ENCODE results near the gene FKBP2.

The FKBP2 gene

GRCh38 chr11:64224891-64225607, 15.8 kb upstream of the FKBP2 start:
- no peak for TF ChIP-seq ZNF274 (IDR thresholded peaks at IDR 0.05; ENCODE audit: low read depth, low read length)

GRCh38 chr11:64225608-64226506, 15.0 kb upstream of the FKBP2 start, which contains the start of the genes NUDT22 and TRPT1:
Gene NUDT22 (plus strand): TSS chr11:64226274. CDS start chr11:64226653, 379 bp downstream.
Gene TRPT1 (minus strand): TSS chr11:64226186. CDS start chr11:64225860, 326 bp downstream.
- peak within 1 kb of the TSS; percentile 93 for H3K4me3 ChIP-seq (ENCODE audit: low read length)
- TF ChIP-seq ZNF274 (IDR thresholded peaks at IDR 0.05; ENCODE audit: low read depth, low read length) = no peak

More at GRCh38 chr11:64224891-64225607, 15.8 kb upstream of the FKBP2 start:
- peak overlapping the region; percentile 93; the same call in 1 of the 2 replicates for H3K4me3 ChIP-seq (ENCODE audit: low read length)

- TF ChIP-seq ZNF274 (IDR thresholded peaks at IDR 0.05; ENCODE audit: low read depth, low read length) = no peak
Observed at GRCh38 chr11:64226507-64227051, 14.3 kb upstream of the FKBP2 start.

GRCh38 chr11:64227405-64227956, 13.4 kb upstream of the FKBP2 start:
- peak overlapping the region; percentile 93; the same call in 1 of the 2 replicates for H3K4me3 ChIP-seq (ENCODE audit: low read length)
- TF ChIP-seq ZNF274 (IDR thresholded peaks at IDR 0.05; ENCODE audit: low read depth, low read length) = no peak

More at GRCh38 chr11:64226507-64227051, 14.3 kb upstream of the FKBP2 start:
- peak overlapping the region; percentile 93 for H3K4me3 ChIP-seq (ENCODE audit: low read length)

- H3K4me3 ChIP-seq (ENCODE audit: low read length) = peak overlapping the region; percentile 36; the same call in 1 of the 2 replicates
- no peak for TF ChIP-seq ZNF274 (IDR thresholded peaks at IDR 0.05; ENCODE audit: low read depth, low read length)
Observed at GRCh38 chr11:64229090-64229743, 11.7 kb upstream of the FKBP2 start.

GRCh38 chr11:64229744-64230170, 11.1 kb upstream of the FKBP2 start:
- peak overlapping the region; percentile 36; the same call in 1 of the 2 replicates for H3K4me3 ChIP-seq (ENCODE audit: low read length)
- TF ChIP-seq ZNF274 (IDR thresholded peaks at IDR 0.05; ENCODE audit: low read depth, low read length) = no peak

GRCh38 chr11:64230171-64230984, 10.5 kb upstream of the FKBP2 start, which contains the start of gene DNAJC4:
Gene DNAJC4 (plus strand): TSS chr11:64230548. CDS start chr11:64230855, 307 bp downstream.
- H3K4me3 ChIP-seq (ENCODE audit: low read length) = peak within 1 kb of the TSS; percentile 71
- no peak for TF ChIP-seq ZNF274 (IDR thresholded peaks at IDR 0.05; ENCODE audit: low read depth, low read length)

GRCh38 chr11:64230985-64231365, 9.9 kb upstream of the FKBP2 start:
- H3K4me3 ChIP-seq (ENCODE audit: low read length) = peak overlapping the region; percentile 71
- no peak for TF ChIP-seq ZNF274 (IDR thresholded peaks at IDR 0.05; ENCODE audit: low read depth, low read length)

- no peak overlapping the region; the same call in 1 of the 2 replicates for H3K4me3 ChIP-seq (ENCODE audit: low read length)
- TF ChIP-seq ZNF274 (IDR thresholded peaks at IDR 0.05; ENCODE audit: low read depth, low read length) = no peak
Observed at GRCh38 chr11:64231546-64231945, 9.3 kb upstream of the FKBP2 start.

GRCh38 chr11:64232182-64232966, 8.5 kb upstream of the FKBP2 start:
- H3K4me3 ChIP-seq (ENCODE audit: low read length) = no peak overlapping the region
- TF ChIP-seq ZNF274 (IDR thresholded peaks at IDR 0.05; ENCODE audit: low read depth, low read length) = no peak

GRCh38 chr11:64232967-64233315, 8.0 kb upstream of the FKBP2 start:
- H3K4me3 ChIP-seq (ENCODE audit: low read length) = no peak overlapping the region
- TF ChIP-seq ZNF274 (IDR thresholded peaks at IDR 0.05; ENCODE audit: low read depth, low read length) = no peak

Measured in GM08714 (cell line).